GDM1 (cell line): ENCODE results near the gene NPBWR2.

ENCODE experiments used
- DNase-seq: peaks from one replicate; lab custom pipeline; 2025; lab: John Stamatoyannopoulos, UW

The NPBWR2 gene

GRCh38 chr20:64106981-64107735, at the start of gene NPBWR2:
Gene NPBWR2, minus strand, starts transcription at chr20:64107565. Its CDS starts 734 bp downstream, at chr20:64106831.
- no peak for DNase-seq

- DNase-seq: no peak
Measured at GRCh38 chr20:64156136-64156885, 48.9 kb upstream of the NPBWR2 start.

GRCh38 chr20:64155258-64156135, 48.1 kb upstream of the NPBWR2 start:
- DNase-seq: no peak

GRCh38 chr20:64154590-64155257, 47.4 kb upstream of the NPBWR2 start:
- no peak for DNase-seq

GRCh38 chr20:64153861-64154589, 46.7 kb upstream of the NPBWR2 start:
- DNase-seq: no peak

- no peak for DNase-seq
Measured at GRCh38 chr20:64153410-64153809, 46.0 kb upstream of the NPBWR2 start.

GRCh38 chr20:64152906-64153305, 45.5 kb upstream of the NPBWR2 start:
- DNase-seq: no peak

GRCh38 chr20:64151633-64152530, 44.5 kb upstream of the NPBWR2 start:
- no peak for DNase-seq

GRCh38 chr20:64150756-64151632, 43.6 kb upstream of the NPBWR2 start:
- no peak for DNase-seq

- no peak for DNase-seq
Measured at GRCh38 chr20:64149809-64150560, 42.6 kb upstream of the NPBWR2 start.

GRCh38 chr20:64149141-64149540, 41.8 kb upstream of the NPBWR2 start:
- no peak for DNase-seq

GRCh38 chr20:64148581-64148980, 41.2 kb upstream of the NPBWR2 start:
- no peak for DNase-seq

- DNase-seq: no peak
Measured at GRCh38 chr20:64146936-64147477, 39.6 kb upstream of the NPBWR2 start.

GRCh38 chr20:64146301-64146935, 39.1 kb upstream of the NPBWR2 start:
- DNase-seq: no peak

- no peak for DNase-seq
Measured at GRCh38 chr20:64145458-64146300, 38.3 kb upstream of the NPBWR2 start.

GRCh38 chr20:64144144-64144912, 37.0 kb upstream of the NPBWR2 start:
- no peak for DNase-seq
